ENCODE results near the gene AKNA. TPM values are rescaled to one million over a fixed set of nuclear protein-coding genes. Genes with fewer than 3 reads are reported as not detected.

Gene AKNA
- total and polyA plus RNA-seq, 3 experiments from 2014 or later: 45.6 to 126 (median 126) TPM

DNA sequence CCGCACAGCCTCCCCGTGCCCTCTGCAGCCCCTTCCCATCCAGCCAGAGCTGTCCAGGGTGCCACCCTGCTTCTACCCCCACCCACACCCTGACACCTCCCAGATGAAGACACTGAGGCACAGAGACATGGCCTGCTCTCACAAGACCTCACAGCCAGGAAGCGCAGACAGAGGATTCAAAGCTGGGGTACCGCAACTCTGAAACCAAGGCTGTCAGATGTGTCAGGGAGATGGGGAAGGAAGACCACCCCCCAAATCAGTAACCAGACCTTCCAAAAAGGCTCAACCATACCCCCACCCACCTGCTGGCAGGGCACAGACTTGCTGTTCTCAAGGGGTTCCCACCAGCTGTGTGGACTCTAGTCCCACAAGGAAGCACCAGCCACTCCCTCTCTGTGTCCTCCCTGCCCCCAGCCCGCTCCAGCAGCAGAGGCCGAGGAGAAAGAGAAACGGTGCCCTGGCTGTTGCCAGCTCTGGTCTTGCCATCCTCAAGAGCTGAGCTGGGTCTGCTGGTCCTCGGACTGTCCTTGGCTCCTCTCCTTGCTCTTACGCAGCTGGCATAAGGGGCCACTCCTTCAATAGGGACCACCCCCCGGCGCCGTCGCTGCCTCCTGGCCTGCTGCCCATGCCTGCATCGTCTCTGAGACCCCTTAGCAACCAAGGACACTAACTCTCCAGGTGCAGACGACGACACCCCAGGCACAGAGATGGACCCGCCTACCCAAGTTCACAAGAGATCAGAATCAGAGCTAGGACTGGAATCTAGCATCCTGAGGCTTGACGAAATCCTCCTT lies 699 bp downstream of the AKNA start:
- Mint-ChIP-seq H3K4me1 (peaks cover 66 to 80% (median 71%) of the 10 kb centered on the region in 3 donors), H3K9me3 (peaks cover 0 to 9% (median 0%) of the 10 kb centered on the region in 5 donors), H3K36me3 (peaks cover 21 to 82% (median 29%) of the 10 kb centered on the region in 3 donors), H3K27me3 (peaks cover 0 to 7% of the 10 kb centered on the region in 2 donors), H3K4me3 (peak overlapping the region; percentile 92 to 99 (median 96)), H3K27ac (peak overlapping the region; percentile 93 to 100 (median 98))
- peak overlapping the region; percentile 98 for H3K4me3 ChIP-seq (ENCODE audit: low read length)
- peak in 3 of 5 donors; percentile 36 to 52 (median 38) for DNase-seq
- ChIA-PET POLR2A (interaction anchor here (0.7 to 13.0 kb wide), 15 partner anchors 7 to 205 kb away, joined by 3 to 341 read pairs (median 6); partner anchors contain the start of gene ATP6V1G1), CTCF (interaction anchor here (0.7 to 12.1 kb wide), 11 partner anchors 9 to 205 kb away, joined by 3 to 245 read pairs (median 8); partner anchors contain the start of gene WHRN)
- H3K9me3 ChIP-seq (ENCODE audit: low read length): no peaks in the 10 kb centered on the region
- H3K27me3 ChIP-seq (ENCODE audit: insufficient read depth, low read length, poor library complexity, severe bottlenecking): no peaks in the 10 kb centered on the region
- peak overlapping the region; percentile 96 for H3K27ac ChIP-seq (ENCODE audit: low read depth, low read length)
- peaks cover 11% of the 10 kb centered on the region for H3K36me3 ChIP-seq (ENCODE audit: insufficient read depth, low read length)
- peaks cover 73% of the 10 kb centered on the region for H3K4me1 ChIP-seq (ENCODE audit: insufficient read depth, low read length)

DNA sequence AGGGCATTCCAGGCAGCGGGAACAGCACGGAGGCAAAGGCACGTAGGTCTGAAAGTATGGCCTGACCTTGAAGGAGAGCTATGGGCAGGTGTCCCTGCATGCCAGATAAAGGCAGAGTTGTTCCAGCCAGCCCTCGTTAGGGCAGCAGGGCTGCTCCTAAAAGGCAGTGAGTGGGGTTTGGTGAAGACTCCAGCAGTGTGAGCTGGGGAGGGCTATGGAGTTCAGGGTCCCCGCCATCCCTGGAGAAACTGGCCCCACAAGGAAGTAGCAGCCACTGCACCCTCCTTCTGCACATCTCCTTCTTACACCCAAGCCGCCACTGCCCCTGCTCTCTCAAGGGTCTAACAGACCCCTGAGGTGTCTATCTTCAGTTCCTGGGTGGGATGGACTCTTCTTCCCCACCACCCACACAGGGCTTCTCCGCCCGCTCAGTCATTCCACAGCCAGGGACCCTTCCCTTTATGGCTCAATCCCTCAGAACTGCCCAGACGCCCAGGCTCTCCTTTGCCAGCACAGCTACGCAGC lies 1.4 kb downstream of the AKNA start:
- no peak for DNase-seq
- Histone ChIP-seq H3K27me3 (ENCODE audit: insufficient read depth, low read length, poor library complexity, severe bottlenecking) (no peaks in the 10 kb centered on the region), H3K9me3 (ENCODE audit: low read length) (no peaks in the 10 kb centered on the region), H3K4me3 (ENCODE audit: low read length) (peak overlapping the region; percentile 98), H3K27ac (ENCODE audit: low read depth, low read length) (peak overlapping the region; percentile 96), H3K36me3 (ENCODE audit: insufficient read depth, low read length) (peaks cover 11% of the 10 kb centered on the region), H3K4me1 (ENCODE audit: insufficient read depth, low read length) (peaks cover 74% of the 10 kb centered on the region)
- Mint-ChIP-seq H3K4me1 (peaks cover 71 to 83% (median 72%) of the 10 kb centered on the region in 3 donors), H3K36me3 (peaks cover 22 to 87% (median 29%) of the 10 kb centered on the region in 3 donors), H3K4me3 (peak overlapping the region; percentile 92 to 99 (median 96)), H3K27ac (peak overlapping the region; percentile 93 to 100 (median 98)), H3K27me3 (peaks cover 0 to 7% of the 10 kb centered on the region in 2 donors), H3K9me3 (peaks cover 0 to 9% (median 0%) of the 10 kb centered on the region in 5 donors)
- CTCF ChIA-PET: interaction anchor here (0.9 to 12.1 kb wide), 13 partner anchors 8 to 542 kb away, joined by 3 to 245 read pairs (median 8); no protein-coding TSS in a partner anchor
- POLR2A ChIA-PET: interaction anchor here (0.6 to 13.0 kb wide), 9 partner anchors 8 to 47 kb away, joined by 3 to 341 read pairs (median 4); no protein-coding TSS in a partner anchor

DNA sequence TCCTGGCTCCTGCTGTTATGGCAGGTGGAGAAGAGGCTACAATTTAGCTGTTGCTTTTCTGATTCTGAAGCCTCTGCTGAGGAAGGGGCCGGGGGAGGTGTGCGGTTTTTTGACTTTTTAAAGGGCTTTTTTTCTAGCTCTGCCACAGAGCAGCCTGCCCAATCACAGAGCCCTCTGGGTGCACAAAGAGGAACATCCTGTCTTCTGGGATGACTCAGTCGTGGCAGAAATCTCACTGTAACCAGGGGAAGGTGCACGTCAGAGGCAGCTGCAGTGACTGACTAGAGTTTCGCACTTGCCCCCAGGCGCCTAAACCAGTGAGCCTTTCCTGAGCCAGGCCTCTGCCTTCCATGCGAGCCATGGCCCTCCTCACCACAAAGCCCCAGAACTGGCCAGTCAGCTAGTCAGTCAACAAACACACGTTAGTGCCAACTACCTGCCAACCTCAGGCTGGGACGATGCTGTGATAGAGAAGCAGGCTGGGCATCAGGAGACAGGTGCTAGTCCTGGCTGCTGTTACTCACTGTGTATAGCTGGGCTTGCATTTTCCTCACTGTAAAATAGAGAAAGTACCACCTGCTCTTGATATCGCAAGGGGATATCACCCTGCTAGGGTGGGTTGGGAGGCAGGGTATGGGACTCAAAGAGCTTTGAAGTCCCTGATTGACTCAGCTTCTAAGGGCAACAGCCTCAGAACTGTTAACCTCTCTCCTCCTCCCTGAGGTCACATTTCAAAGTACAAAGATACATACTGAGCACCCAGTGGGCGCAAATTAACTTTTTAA lies 2.2 kb downstream of the AKNA start:
- Histone ChIP-seq H3K4me1 (ENCODE audit: insufficient read depth, low read length) (peaks cover 74% of the 10 kb centered on the region), H3K4me3 (ENCODE audit: low read length) (peak overlapping the region; percentile 98), H3K9me3 (ENCODE audit: low read length) (no peaks in the 10 kb centered on the region), H3K36me3 (ENCODE audit: insufficient read depth, low read length) (peaks cover 11% of the 10 kb centered on the region), H3K27ac (ENCODE audit: low read depth, low read length) (peak overlapping the region; percentile 96), H3K27me3 (ENCODE audit: insufficient read depth, low read length, poor library complexity, severe bottlenecking) (no peaks in the 10 kb centered on the region)
- H3K36me3 Mint-ChIP-seq: peaks cover 23 to 86% (median 29%) of the 10 kb centered on the region in 3 donors
- POLR2A ChIA-PET: interaction anchor here (0.6 to 13.0 kb wide), 13 partner anchors 9 to 544 kb away, joined by 3 to 341 read pairs (median 4); partner anchors contain the start of gene WHRN
- peak overlapping the region; percentile 92 to 99 (median 96) for H3K4me3 Mint-ChIP-seq
- peaks cover 0 to 7% of the 10 kb centered on the region in 2 donors for H3K27me3 Mint-ChIP-seq
- peaks cover 0 to 9% (median 0%) of the 10 kb centered on the region in 5 donors for H3K9me3 Mint-ChIP-seq
- peaks cover 67 to 83% (median 71%) of the 10 kb centered on the region in 3 donors for H3K4me1 Mint-ChIP-seq
- H3K27ac Mint-ChIP-seq: peak overlapping the region; percentile 93 to 100 (median 98)
- DNase-seq: peak; percentile 80 to 95 (median 94)
- CTCF ChIA-PET: interaction anchor here (0.8 to 12.1 kb wide), 15 partner anchors 8 to 542 kb away, joined by 3 to 245 read pairs (median 5); no protein-coding TSS in a partner anchor

DNA sequence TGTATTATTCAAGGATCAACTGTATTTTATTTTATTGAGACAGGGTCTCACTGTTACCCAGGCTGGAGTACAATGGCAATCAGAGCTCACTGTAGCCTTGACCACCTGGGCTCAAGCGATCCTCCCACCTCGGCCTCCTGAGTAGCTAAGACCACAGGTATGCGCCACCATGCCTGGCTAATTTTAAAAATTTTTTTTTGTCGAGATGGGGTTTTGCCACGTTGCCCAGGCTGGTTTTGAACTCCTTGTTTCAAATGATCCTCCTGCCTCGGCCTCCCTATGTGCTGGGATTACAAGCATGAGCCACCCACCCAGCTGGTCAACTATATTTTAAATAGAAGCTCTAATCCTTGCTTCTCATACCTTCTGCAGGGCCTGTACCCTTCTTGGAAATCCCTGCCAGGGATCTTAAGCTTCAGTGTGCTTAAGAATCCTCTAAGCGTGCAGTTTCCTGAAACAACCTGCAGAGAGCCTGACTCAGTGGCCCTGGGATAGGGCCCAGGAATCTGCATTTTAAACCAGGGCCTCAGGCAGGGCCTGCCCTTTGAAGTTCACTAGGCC lies 2.9 kb downstream of the AKNA start:
- ChIA-PET CTCF (interaction anchor here (0.8 to 12.1 kb wide), 13 partner anchors 9 to 543 kb away, joined by 3 to 245 read pairs (median 5); no protein-coding TSS in a partner anchor), POLR2A (interaction anchor here (0.7 to 13.0 kb wide), 9 partner anchors 8 to 545 kb away, joined by 3 to 341 read pairs (median 5); partner anchors contain the start of gene WHRN)
- peak overlapping the region; percentile 92 to 99 (median 96) for H3K4me3 Mint-ChIP-seq
- Histone ChIP-seq H3K27me3 (ENCODE audit: insufficient read depth, low read length, poor library complexity, severe bottlenecking) (no peaks in the 10 kb centered on the region), H3K4me3 (ENCODE audit: low read length) (peak overlapping the region; percentile 98), H3K36me3 (ENCODE audit: insufficient read depth, low read length) (peaks cover 15% of the 10 kb centered on the region), H3K9me3 (ENCODE audit: low read length) (no peaks in the 10 kb centered on the region), H3K27ac (ENCODE audit: low read depth, low read length) (peak overlapping the region; percentile 96), H3K4me1 (ENCODE audit: insufficient read depth, low read length) (peaks cover 74% of the 10 kb centered on the region)
- DNase-seq: no peak
- peaks cover 64 to 83% (median 69%) of the 10 kb centered on the region in 3 donors for H3K4me1 Mint-ChIP-seq
- H3K27ac Mint-ChIP-seq: peak overlapping the region; percentile 93 to 100 (median 98)
- H3K9me3 Mint-ChIP-seq: peaks cover 0 to 9% (median 0%) of the 10 kb centered on the region in 5 donors
- peaks cover 0 to 7% of the 10 kb centered on the region in 2 donors for H3K27me3 Mint-ChIP-seq
- peaks cover 27 to 86% (median 32%) of the 10 kb centered on the region in 3 donors for H3K36me3 Mint-ChIP-seq

GRCh38 chr9:114384341-114384740 lies 3.4 kb downstream of the AKNA start:
- POLR2A ChIA-PET: interaction anchor here (1.4 to 13.0 kb wide), 3 partner anchors 11 to 16 kb away, joined by 5 to 341 read pairs (median 14); no protein-coding TSS in a partner anchor
- peak overlapping the region; percentile 96 for H3K27ac ChIP-seq (ENCODE audit: low read depth, low read length)
- Mint-ChIP-seq H3K4me1 (peaks cover 64 to 83% (median 69%) of the 10 kb centered on the region in 3 donors), H3K36me3 (peaks cover 29 to 90% (median 32%) of the 10 kb centered on the region in 3 donors), H3K4me3 (peak overlapping the region; percentile 92 to 99 (median 96)), H3K27me3 (peaks cover 0 to 7% of the 10 kb centered on the region in 2 donors), H3K9me3 (peaks cover 0 to 9% (median 0%) of the 10 kb centered on the region in 5 donors), H3K27ac (peak overlapping the region; percentile 93 to 100 (median 98))
- H3K4me1 ChIP-seq (ENCODE audit: insufficient read depth, low read length): peaks cover 74% of the 10 kb centered on the region
- peaks cover 21% of the 10 kb centered on the region for H3K36me3 ChIP-seq (ENCODE audit: insufficient read depth, low read length)
- H3K27me3 ChIP-seq (ENCODE audit: insufficient read depth, low read length, poor library complexity, severe bottlenecking): no peaks in the 10 kb centered on the region
- CTCF ChIA-PET: interaction anchor here (1.1 to 12.1 kb wide), 6 partner anchors 13 to 269 kb away, joined by 3 to 245 read pairs (median 9); no protein-coding TSS in a partner anchor
- no peaks in the 10 kb centered on the region for H3K9me3 ChIP-seq (ENCODE audit: low read length)
- peak in 1 of 5 donors; percentile 11 for DNase-seq
- peak overlapping the region; percentile 98 for H3K4me3 ChIP-seq (ENCODE audit: low read length)

GRCh38 chr9:114383521-114384231 lies 4.1 kb downstream of the AKNA start:
- peak overlapping the region; percentile 96 for H3K27ac ChIP-seq (ENCODE audit: low read depth, low read length)
- H3K27ac Mint-ChIP-seq: peak overlapping the region; percentile 93 to 100 (median 98)
- H3K4me3 ChIP-seq (ENCODE audit: low read length): peak overlapping the region; percentile 98
- H3K4me1 ChIP-seq (ENCODE audit: insufficient read depth, low read length): peaks cover 74% of the 10 kb centered on the region
- peaks cover 0 to 4% of the 10 kb centered on the region in 2 donors for H3K27me3 Mint-ChIP-seq
- DNase-seq: peak in 3 of 5 donors; percentile 41 to 65 (median 50)
- ChIA-PET POLR2A (interaction anchor here (13.0 kb wide), 1 partner anchor 15 kb away, joined by 341 read pairs; no protein-coding TSS in a partner anchor), CTCF (interaction anchor here (1.0 to 12.1 kb wide), 6 partner anchors 14 to 124 kb away, joined by 3 to 245 read pairs (median 4); no protein-coding TSS in a partner anchor)
- H3K4me3 Mint-ChIP-seq: peak overlapping the region; percentile 92 to 99 (median 96)
- no peaks in the 10 kb centered on the region for H3K27me3 ChIP-seq (ENCODE audit: insufficient read depth, low read length, poor library complexity, severe bottlenecking)
- H3K9me3 Mint-ChIP-seq: peaks cover 0 to 9% (median 0%) of the 10 kb centered on the region in 5 donors
- peaks cover 27 to 93% (median 35%) of the 10 kb centered on the region in 3 donors for H3K36me3 Mint-ChIP-seq
- H3K4me1 Mint-ChIP-seq: peaks cover 64 to 83% (median 69%) of the 10 kb centered on the region in 3 donors
- peaks cover 27% of the 10 kb centered on the region for H3K36me3 ChIP-seq (ENCODE audit: insufficient read depth, low read length)
- no peaks in the 10 kb centered on the region for H3K9me3 ChIP-seq (ENCODE audit: low read length)
